CD14-positive monocyte (primary cell): ENCODE measurements around the gene EGFL6. TPM values are rescaled to one million over a fixed set of nuclear protein-coding genes. Genes with fewer than 3 reads are reported as not detected.

Experiments used
- DNase-seq, 3 donors: peaks; one replicate each; pipeline ENCODE4 v3.0.0-alpha.2; 2011 to 2022
- H2AFZ ChIP-seq: 2 replicates; pipeline ENCODE4 v1.6.0; 2012; ENCODE audit warnings: mild to moderate bottlenecking, low read depth, low read length, inconsistent platforms; ENCODE audit not compliant: insufficient read depth, poor library complexity, severe bottlenecking
- H3K27ac ChIP-seq, 2 donors: 1 replicate in 1 of 2; 2 replicates in 1 of 2; pipeline ENCODE4 v1.5.1; 2012 to 2013; ENCODE audit warnings: low read length in 2 of 2, control low read depth in 1 of 2, inconsistent platforms in 1 of 2, low read depth in 1 of 2, mild to moderate bottlenecking in 1 of 2
- H3K27me3 ChIP-seq, 2 donors: one replicate each; pipeline versions ENCODE4 v1.6.0 to v1.6.1; 2011 to 2013; ENCODE audit warnings: low read length in 2 of 2; ENCODE audit not compliant: control insufficient read depth in 2 of 2, insufficient read depth in 2 of 2
- H3K36me3 ChIP-seq, 2 donors: replicated peaks in 1 of 2; 1 replicate in 1 of 2; 2 replicates in 1 of 2; pipeline versions ENCODE4 v1.5.1 to v1.6.1; 2012 to 2013; ENCODE audit warnings: low read length in 2 of 2, control low read depth in 1 of 2, inconsistent platforms in 1 of 2, mild to moderate bottlenecking in 1 of 2; ENCODE audit not compliant: insufficient read depth in 2 of 2, control insufficient read depth in 1 of 2
- H3K4me1 ChIP-seq, 2 donors: 1 replicate in 1 of 2; 2 replicates in 1 of 2; pipeline versions ENCODE4 v1.5.1 to v1.6.1; 2012 to 2013; ENCODE audit warnings: low read length in 2 of 2, control low read depth in 1 of 2, inconsistent platforms in 1 of 2, mild to moderate bottlenecking in 1 of 2, moderate library complexity in 1 of 2; ENCODE audit not compliant: insufficient read depth in 2 of 2, control insufficient read depth in 1 of 2
- H3K4me2 ChIP-seq: replicated peaks from 2 replicates; pipeline ENCODE3; 2012; ENCODE audit warnings: low read length, moderate library complexity, mild to moderate bottlenecking; ENCODE audit not compliant: poor library complexity, severe bottlenecking; ENCODE audit errors: extremely low read depth
- H3K4me3 ChIP-seq, 3 experiments: fragments of 200-600 bp in 1 of 3; sonication (generic) in 1 of 3; replicated peaks in 1 of 3; 1 replicate in 2 of 3; 2 replicates in 1 of 3; pipeline ENCODE4 v1.5.1; 2011 to 2013; ENCODE audit warnings: low read length in 3 of 3, mild to moderate bottlenecking in 3 of 3, control low read depth in 2 of 3, low read depth in 2 of 3, inconsistent platforms in 1 of 3, moderate library complexity in 1 of 3
- H3K79me2 ChIP-seq: 2 replicates; pipeline ENCODE4 v1.6.0; 2012; ENCODE audit warnings: mild to moderate bottlenecking, control low read depth, inconsistent platforms, low read length, moderate library complexity; ENCODE audit not compliant: insufficient read depth
- H3K9ac ChIP-seq: 2 replicates; pipeline ENCODE4 v1.6.0; 2017; ENCODE audit warnings: low read length, mild to moderate bottlenecking; ENCODE audit not compliant: insufficient read depth, poor library complexity, severe bottlenecking
- H3K9me3 ChIP-seq, 2 donors: replicated peaks in 1 of 2; 1 replicate in 1 of 2; 2 replicates in 1 of 2; pipeline versions ENCODE4 v1.5.1 to v1.6.1; 2012 to 2013; ENCODE audit warnings: low read length in 2 of 2, control low read depth in 1 of 2; ENCODE audit not compliant: control insufficient read depth in 1 of 2, insufficient read depth in 1 of 2
- H4K20me1 ChIP-seq: 2 replicates; pipeline ENCODE4 v1.6.0; 2012; ENCODE audit warnings: mild to moderate bottlenecking, low read length, control low read depth, moderate library complexity; ENCODE audit not compliant: insufficient read depth
- H3K27ac Mint-ChIP-seq, 7 donors: one replicate each; pipeline ENCODE4 v1.8.0; 2020; ENCODE audit warnings: mild to moderate bottlenecking in 7 of 7, mixed read lengths in 7 of 7, moderate library complexity in 6 of 7, inconsistent platforms in 2 of 7
- H3K27me3 Mint-ChIP-seq, 3 donors: one replicate each; pipeline ENCODE4 v1.8.0; 2021 to 2022; ENCODE audit warnings: low read depth in 3 of 3, mild to moderate bottlenecking in 3 of 3, mixed read lengths in 3 of 3, moderate library complexity in 3 of 3, inconsistent platforms in 1 of 3
- H3K36me3 Mint-ChIP-seq, 2 donors: one replicate each; pipeline ENCODE4 v1.8.0; 2020; ENCODE audit warnings: mixed read lengths in 2 of 2, inconsistent platforms in 1 of 2, mild to moderate bottlenecking in 1 of 2
- H3K4me1 Mint-ChIP-seq: one replicate; pipeline ENCODE4 v1.8.0; 2020; ENCODE audit warnings: mild to moderate bottlenecking, mixed read lengths
- H3K4me3 Mint-ChIP-seq, 2 donors: one replicate each; pipeline ENCODE4 v1.8.0; 2020; ENCODE audit warnings: mild to moderate bottlenecking in 2 of 2, mixed read lengths in 2 of 2, moderate library complexity in 1 of 2
- H3K9me3 Mint-ChIP-seq, 7 donors: one replicate each; pipeline ENCODE4 v1.8.0; 2020 to 2022; ENCODE audit warnings: mixed read lengths in 7 of 7, mild to moderate bottlenecking in 6 of 7, moderate library complexity in 6 of 7, inconsistent platforms in 2 of 7
- WGBS: methylation state at CpG from one replicate; pipeline ENCODE4 v1.1.5; 2013; ENCODE audit warnings: missing lambda C conversion rate; ENCODE audit not compliant: insufficient coverage; 5-methylcytosine and 5-hydroxymethylcytosine counted together
- intact Hi-C, 2 donors: fragments of 100-400 bp; cut with micrococcal nuclease; formaldehyde crosslinking; loops; one replicate each; pipeline versions ENCODE4 v1.15.0 to v1.15.1; 2023
- polyA plus RNA-seq, 3 donors: library from polyadenylated mRNA; depleted of rRNA in 1 of 3; unstranded in 2 of 3; stranded (reverse) in 1 of 3; fragments of 300-500 nt in 2 of 3; fragments of >200 nt in 1 of 3; fragmentation: Illumina TruSeq in 2 of 3; gene quantifications; 1 replicate in 2 of 3; 2 replicates in 1 of 3; pipeline ENCODE4 v1.2.3, GENCODE V29; 2012 to 2021
- TF ChIP-seq, protein P1 (sequence below): fragments of 200-600 bp; IDR thresholded peaks from one replicate; pipeline ENCODE4 v1.8.0; 2022; ENCODE audit warnings: antibody characterized with exemption, mild to moderate bottlenecking

The EGFL6 gene
- polyA plus RNA-seq, 3 donors = not detected

DNA sequence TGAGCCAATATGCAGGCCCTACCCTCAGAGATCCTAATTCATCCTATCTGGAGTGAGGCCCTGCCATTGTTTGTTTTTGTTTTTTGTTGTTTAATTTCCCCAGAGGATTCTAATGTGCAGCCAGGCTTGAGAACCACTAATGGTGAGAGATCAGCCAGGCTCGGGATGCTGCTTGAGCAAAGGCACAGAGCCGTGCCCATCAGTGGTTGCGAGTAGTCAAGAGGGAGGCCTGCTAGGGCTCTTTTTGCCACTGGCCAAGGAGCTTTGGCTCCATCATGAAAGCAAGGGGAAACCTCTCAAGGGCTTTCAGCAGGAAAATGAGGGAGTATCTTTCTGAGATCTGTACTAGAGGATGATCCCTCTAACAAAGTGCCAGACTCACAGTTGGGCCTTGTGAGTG lies 86.3 kb downstream of the EGFL6 start:
- H2AFZ ChIP-seq = no peak overlapping the region
- H3K79me2 ChIP-seq = peaks cover 17% of the 10 kb centered on the region
- no peak overlapping the region for H3K4me2 ChIP-seq
- H3K27me3 ChIP-seq = no peaks in the 10 kb centered on the region
- Mint-ChIP-seq H3K27ac (peak overlapping the region in 1 of 7 donors; percentile 26), H3K4me3 (no peak overlapping the region), H3K36me3 (peaks cover 19 to 25% of the 10 kb centered on the region in 2 donors), H3K9me3 (peaks cover 0 to 11% (median 3%) of the 10 kb centered on the region in 7 donors), H3K27me3 (peaks cover 0 to 26% (median 1%) of the 10 kb centered on the region in 3 donors), H3K4me1 (peaks cover 15% of the 10 kb centered on the region)
- intact Hi-C loops = loop anchor here (5.0 to 10.0 kb wide), 2 partner anchors 79 to 377 kb away; partner anchors contain the start of genes OFD1 (in 2 of the 2) and TRAPPC2 (in 2 of the 2)
- H4K20me1 ChIP-seq = no peaks in the 10 kb centered on the region
- no peak overlapping the region for H3K27ac ChIP-seq
- no peak overlapping the region for H3K4me3 ChIP-seq
- DNase-seq = no peak
- H3K9ac ChIP-seq = no peak overlapping the region
- H3K4me1 ChIP-seq = peaks cover 16 to 37% of the 10 kb centered on the region in 2 donors
- no CpG with 5 or more reads among the region's 3 CpGs for WGBS
- peaks cover 8 to 9% of the 10 kb centered on the region in 2 donors for H3K36me3 ChIP-seq
- peaks cover 0 to 4% of the 10 kb centered on the region in 2 donors for H3K9me3 ChIP-seq
- TF ChIP-seq, protein P1, sequence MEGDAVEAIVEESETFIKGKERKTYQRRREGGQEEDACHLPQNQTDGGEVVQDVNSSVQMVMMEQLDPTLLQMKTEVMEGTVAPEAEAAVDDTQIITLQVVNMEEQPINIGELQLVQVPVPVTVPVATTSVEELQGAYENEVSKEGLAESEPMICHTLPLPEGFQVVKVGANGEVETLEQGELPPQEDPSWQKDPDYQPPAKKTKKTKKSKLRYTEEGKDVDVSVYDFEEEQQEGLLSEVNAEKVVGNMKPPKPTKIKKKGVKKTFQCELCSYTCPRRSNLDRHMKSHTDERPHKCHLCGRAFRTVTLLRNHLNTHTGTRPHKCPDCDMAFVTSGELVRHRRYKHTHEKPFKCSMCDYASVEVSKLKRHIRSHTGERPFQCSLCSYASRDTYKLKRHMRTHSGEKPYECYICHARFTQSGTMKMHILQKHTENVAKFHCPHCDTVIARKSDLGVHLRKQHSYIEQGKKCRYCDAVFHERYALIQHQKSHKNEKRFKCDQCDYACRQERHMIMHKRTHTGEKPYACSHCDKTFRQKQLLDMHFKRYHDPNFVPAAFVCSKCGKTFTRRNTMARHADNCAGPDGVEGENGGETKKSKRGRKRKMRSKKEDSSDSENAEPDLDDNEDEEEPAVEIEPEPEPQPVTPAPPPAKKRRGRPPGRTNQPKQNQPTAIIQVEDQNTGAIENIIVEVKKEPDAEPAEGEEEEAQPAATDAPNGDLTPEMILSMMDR = no peak

DNA sequence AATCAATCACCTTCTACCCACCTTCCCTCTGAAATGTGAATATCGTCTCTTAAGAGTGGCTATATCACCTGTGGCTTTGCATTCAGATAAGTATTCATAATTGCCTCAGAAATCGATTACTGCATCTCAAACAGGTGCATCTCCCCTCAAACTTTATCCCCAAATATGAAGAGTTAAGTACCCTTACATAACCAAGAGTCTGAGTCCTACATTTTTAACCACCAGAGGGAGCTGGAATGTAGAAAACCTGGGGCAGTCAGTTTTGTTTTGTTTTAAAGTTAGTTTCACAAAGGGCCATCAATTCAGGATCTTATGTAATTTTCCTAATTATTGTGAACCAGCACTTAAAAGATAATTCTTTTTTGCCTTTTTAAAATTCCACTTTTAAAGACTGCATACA lies 89.2 kb downstream of the EGFL6 start:
- no peaks in the 10 kb centered on the region for H3K27me3 ChIP-seq
- H3K4me2 ChIP-seq = peak overlapping the region; percentile 49
- peaks cover 17% of the 10 kb centered on the region for H3K79me2 ChIP-seq
- peaks cover 28 to 42% of the 10 kb centered on the region in 2 donors for H3K4me1 ChIP-seq
- H4K20me1 ChIP-seq = no peaks in the 10 kb centered on the region
- Mint-ChIP-seq H3K4me3 (peak overlapping the region; percentile 37 to 46), H3K27me3 (peaks cover 0 to 15% (median 1%) of the 10 kb centered on the region in 3 donors), H3K27ac (peak overlapping the region; percentile 83 to 93 (median 89)), H3K36me3 (peaks cover 19 to 25% of the 10 kb centered on the region in 2 donors), H3K4me1 (peaks cover 28% of the 10 kb centered on the region), H3K9me3 (peaks cover 0 to 2% (median 0%) of the 10 kb centered on the region in 7 donors)
- TF ChIP-seq, protein P1 = peak; percentile 62
- H3K36me3 ChIP-seq = peaks cover 8 to 9% of the 10 kb centered on the region in 2 donors
- DNase-seq = peak in 2 of 3 donors; percentile 44 to 58
- no peaks in the 10 kb centered on the region for H3K9me3 ChIP-seq
- H2AFZ ChIP-seq = no peak overlapping the region
- H3K9ac ChIP-seq = no peak overlapping the region
- WGBS = no CpG with 5 or more reads among the region's 2 CpGs
- intact Hi-C loops = loop anchor here (5.0 to 10.0 kb wide), 2 partner anchors 76 to 374 kb away; partner anchors contain the start of genes OFD1 (in 2 of the 2) and TRAPPC2 (in 2 of the 2)
- peak overlapping the region in 1 of 3 experiments; percentile 41 for H3K4me3 ChIP-seq
- peak overlapping the region in 1 of 2 donors; percentile 72 for H3K27ac ChIP-seq
